IPS-NIHi7 (cell line): ENCODE results near the gene LHX8.
"Not testable (repeated sequence)": the region's sequence is repeated elsewhere in the genome, so short reads cannot be mapped to it uniquely, and the experiment has no call there.

Source experiments
- DNase-seq: peaks from one replicate; pipeline ENCODE4 v3.0.0; 2012; ENCODE audit warnings: mixed read lengths; ENCODE audit errors: extremely low spot score

Gene LHX8

DNA sequence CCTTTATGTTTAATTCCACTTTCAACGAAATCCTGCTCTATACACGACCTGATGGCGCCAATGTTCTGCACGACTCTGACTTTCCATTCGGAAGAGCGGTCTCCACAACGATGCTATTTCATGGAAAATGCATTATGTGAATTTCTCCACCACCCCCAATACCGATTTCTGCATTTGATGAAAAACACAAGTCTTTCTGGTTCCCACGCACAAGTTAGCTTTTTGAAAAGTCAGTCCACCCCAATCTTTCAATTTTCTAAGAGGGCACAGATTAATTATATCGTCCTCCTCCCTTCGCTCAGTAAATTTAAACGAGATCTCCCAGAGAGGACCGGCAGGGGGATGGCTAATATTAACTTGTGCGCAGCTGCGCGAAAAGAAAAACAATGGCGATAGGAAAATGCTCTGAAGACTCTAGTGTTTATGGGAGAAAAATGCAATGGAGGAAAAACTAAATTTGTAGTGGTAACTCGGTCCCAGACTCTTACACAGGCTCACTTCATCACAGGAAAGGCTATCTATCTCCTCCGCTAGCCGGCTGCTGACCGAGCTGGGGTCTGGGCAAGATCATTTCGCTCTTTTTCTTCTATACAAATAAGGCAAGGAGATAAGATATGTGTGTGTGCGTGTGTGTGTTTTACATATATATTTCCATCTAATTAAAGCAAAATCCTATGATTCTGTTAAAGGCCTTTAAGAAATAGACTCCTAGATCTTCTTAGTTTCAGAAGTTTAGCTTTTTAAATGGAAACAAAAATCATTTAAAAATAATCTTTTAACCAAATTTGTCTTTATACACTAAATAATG, 1.2 kb upstream of the LHX8 start:
- DNase-seq = no peak

DNA sequence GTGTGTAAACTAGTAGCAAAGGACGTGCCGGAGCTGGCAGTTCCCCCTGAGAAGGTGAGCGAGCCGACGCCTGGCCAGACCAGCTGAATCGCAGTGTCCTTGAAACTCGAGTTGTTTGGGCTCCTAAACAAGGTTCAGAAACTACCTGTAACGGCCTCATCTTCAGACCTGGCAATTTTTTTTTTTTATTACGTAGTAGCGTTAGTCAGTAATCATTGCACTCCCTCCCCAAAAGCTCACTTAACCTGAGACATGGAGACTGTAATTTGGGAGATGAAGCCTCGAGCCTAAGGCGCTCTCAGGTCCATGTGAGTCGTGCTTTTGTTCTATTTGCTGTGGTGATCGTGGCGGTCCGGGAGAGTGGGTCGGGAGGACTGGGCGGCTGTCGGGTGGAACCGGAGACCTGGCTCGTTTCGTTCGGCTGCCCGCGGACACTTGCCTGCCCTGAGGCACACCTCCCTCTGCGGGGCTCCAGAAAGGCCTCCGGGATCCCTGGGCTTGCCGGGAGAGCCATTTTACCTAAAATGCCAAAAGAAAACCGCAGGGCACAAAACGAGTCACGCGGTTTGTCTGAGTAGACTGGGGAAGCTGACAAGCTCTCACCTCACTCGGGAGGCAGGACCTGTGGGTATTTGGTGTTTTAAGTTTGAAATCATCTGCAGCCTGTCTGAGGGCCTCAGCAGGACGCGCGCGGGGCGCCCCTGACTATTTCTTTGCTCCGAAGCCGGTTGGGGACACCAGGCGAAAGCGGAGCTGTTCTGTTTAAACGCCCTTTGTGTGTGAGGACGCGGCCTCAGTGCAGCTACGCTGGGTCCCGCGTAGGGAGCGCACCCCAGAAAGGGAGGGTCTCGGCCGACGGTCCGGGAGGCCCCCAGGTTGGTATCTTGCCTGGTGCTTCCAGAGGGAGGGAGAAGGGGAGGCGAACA, 722 bp downstream of the LHX8 start:
- DNase-seq = no peak

DNA sequence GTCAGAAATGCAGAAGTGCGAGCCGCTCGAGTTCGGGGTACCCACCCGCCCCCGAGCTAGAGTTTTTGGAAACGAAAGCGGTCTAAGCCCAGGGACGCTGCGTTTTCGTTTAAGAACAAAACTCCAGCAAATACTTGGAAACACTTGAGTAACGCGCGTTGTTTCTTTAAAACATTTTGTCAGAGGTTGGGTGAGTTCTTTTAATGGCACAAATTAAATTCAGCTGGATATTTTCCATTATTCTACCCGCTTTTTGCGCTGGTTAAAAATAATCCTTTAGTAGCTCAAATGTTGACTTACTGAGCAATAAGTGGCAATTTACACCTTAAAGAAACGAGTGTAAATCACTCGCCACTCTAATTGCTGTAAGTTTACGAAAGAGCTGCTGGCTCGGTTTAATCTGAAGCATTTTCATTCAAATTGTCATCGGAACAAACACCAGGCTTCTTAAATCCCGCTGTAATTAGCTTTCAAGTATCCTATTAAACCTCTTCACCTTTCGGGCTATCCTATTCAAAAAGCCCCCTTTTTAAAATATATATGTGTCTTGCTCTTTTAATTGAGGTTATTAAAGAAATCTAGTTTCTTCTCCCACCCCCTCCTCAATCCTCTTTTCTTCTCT, 1.5 kb downstream of the LHX8 start:
- DNase-seq = no peak

DNA sequence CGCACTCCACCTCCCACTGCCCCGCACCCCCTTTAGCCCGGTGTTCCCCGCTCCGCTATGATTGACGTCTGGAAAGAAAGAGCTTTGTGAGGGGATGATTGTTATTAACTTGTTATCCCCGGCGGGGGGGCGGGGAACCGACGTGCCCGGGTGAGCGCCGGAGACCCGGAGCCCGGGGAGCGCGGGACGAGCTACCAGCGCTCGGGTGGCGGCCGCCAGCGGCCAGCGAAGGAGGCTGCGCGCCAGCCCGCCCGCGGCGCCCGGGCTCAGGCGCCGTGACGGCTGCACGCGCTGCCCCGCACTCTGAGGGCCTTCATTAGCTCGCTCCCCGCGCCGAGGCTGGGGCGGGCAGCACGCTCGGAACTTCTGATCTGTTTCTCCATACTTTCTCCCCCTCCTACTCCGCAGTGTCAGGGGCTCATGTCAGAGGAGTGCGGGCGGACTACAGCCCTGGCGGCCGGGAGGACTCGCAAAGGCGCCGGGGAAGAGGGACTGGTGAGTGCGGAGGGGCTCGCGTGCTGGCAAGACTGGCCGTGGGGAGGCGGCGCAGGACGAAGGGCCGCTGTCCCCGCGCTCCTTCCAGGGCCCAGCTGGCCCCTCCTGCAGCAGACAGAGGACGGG, 2.1 kb downstream of the LHX8 start:
- DNase-seq = no peak

DNA sequence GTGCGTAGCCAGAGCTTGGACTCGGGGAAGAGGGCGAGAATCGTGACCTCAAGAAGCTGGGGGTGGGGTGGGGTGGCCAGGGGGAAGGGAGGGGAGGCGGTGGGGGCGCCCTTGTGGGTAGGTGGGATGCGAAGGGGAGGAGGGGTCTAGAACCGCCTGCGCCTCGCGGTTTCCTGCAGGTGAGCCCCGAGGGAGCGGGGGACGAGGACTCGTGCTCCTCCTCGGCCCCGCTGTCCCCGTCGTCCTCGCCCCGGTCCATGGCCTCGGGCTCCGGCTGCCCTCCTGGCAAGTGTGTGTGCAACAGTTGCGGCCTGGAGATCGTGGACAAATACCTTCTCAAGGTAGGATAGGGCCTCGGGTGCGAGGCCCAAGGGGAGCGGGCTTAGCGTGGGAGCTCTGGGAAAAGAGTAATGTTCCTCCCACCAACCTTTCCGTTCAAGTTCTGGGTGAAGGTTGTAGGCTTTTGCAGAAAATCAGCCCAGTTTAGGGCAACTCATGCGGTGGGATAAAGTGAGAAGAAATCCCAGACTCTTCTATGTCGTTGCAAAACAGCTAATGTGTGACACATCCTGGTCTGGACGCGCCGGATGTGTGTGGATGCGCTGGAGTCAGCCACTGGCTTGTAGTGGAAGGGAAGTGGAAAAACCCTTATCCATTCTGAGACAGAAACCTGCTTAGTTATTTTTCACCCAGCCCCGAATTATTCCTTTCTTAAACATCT, 2.9 kb downstream of the LHX8 start:
- DNase-seq = no peak

DNA sequence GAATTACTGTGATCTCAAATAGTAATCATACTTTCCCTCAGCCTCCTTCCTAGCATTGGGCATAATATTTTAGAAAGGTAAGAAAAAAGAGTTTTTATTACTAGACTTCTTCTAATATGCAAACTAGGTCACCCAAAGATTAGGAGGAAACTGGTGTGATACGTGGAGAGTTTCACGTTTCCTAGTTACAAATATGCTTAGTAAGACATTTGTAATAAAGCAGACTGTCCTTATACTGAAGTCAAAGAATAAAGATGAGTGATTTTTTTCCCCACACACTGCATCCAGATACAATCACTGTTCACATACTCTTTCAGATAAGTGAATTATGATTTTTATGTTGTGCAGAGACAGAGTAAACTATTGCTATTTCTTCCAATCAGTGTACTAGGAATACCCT, 17.9 kb downstream of the LHX8 start:
- no peak for DNase-seq

DNA sequence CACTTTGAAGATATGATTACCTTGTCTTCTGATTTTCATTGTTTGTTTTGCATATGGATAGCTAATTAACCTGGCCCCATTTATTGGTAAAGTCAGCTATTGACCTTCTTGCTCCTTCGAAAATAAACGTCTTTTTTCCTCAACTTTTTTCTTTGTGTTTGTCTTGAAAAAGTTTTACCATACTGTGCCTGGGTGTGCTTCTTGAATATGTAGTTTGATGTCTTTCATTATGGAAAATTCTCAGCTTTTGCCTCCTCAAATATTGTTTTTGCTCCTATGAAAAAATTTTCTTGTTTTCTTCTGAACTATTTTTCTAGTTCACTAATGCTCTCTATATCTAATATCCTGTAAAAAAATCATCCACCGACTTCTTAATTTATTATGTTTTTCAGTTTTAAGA, 25.0 kb downstream of the LHX8 start:
- DNase-seq = no peak

DNA sequence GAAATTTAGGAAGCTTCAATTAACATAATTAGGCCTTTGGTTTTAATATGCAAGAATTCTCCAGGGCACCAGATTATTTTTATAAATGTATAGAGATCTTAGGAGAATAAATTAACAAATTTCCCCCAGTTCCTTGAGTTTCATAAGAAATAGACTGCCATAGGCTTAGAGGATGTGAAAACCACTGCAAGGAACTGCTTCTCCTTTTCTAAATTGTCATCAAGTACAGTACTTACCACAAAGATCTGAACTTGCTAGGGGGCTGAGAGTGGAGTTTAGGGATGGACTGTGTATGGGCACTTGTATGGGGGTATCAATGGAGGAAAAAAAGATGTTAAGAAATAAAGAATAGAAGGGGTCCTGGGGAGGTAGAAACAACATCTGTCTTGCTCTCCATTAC, 31.1 kb downstream of the LHX8 start:
- no peak for DNase-seq

DNA sequence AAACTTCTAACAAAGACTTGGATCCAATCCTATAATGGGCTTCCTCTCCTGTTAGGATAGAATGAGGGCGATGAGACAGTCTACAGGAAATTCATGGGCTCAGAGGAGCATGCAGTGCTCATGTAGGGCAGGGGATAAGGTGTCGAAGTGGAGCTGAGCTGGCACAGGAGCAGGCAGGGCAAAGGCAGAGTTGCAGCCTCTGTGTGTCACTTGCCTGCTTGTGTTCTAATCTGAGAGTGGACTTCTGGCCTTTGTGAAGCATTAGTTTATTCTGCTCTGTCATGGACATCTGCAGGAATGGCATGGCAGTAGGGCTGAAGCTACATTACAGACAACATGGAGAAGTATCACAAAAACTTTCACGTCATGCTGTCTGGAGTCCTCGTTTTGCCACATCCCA, 32.6 kb downstream of the LHX8 start:
- DNase-seq = no peak

DNA sequence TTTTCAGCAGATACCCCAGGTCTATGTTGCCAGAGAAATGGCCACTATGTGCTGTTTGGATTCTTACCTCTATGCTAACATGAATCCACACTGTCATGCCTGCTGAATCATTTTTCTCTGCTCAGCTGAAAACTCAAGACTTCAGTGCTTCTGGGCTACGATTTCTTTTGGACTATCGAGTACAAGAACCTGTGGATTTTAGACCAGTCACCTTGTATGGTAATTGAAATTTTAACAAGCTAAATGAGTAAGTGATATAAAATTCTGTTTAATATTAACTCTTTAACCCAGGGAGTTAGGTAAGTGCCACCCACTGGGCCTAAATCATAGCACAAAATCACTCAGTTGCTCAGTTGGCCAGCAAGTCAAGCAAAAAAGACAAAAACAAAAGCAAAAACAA, 35.8 kb downstream of the LHX8 start:
- DNase-seq = no peak

DNA sequence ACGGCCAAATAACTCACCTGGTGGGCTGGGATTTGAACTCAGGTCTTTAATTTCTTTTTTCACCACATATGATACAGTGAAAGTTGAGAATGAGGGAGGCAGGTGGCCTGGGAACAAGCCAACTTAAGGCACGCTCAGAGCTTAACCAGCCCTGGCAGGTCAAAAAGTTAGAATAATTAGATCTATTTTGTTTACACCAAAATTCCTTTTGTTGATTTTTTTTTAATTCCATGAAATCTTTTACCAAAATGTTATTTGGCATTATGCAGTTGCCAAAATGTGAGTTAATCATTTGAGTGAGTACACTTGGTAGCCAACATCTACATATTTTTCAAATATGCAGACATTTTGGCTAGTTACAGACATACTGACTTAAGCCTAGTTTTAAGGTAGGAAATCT, 36.8 kb downstream of the LHX8 start:
- DNase-seq = no peak

DNA sequence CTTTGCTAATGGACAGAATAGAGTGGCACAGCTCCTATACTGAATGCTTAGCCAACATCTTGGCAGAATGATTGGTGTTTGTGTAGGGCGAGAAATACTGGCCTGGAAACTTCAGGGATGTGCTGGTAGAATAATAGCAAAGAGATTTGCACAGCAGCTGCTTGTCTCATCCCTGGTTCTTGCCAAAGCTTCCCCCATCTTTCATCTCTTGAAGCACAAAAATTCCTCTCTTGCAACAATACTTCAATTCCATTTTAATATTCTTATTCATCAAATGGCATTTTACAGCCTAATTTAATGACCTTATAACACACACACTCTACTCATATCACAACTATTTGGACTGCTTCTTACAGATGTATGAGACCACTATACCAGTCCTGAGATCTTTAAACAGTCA, 37.7 kb downstream of the LHX8 start:
- DNase-seq = no peak

DNA sequence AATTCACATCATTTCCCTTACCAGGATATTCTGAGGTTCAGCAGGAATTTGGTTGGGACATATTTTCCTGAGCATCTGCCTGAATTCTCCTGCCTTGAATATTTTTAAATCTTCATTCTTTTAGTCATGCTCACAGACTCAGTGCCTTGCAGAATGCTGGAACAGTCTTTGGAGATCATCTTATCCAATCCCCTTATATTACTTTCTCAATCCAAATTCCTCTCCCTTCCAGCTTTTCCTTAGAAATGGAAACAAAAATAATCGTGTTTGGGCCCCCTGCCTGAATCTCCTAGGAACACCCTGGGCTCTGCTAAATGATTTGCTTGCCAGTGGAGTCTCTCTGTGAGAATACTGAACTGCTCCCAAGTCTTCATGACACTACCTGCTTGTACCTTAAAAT, 38.4 kb downstream of the LHX8 start:
- no peak for DNase-seq

DNA sequence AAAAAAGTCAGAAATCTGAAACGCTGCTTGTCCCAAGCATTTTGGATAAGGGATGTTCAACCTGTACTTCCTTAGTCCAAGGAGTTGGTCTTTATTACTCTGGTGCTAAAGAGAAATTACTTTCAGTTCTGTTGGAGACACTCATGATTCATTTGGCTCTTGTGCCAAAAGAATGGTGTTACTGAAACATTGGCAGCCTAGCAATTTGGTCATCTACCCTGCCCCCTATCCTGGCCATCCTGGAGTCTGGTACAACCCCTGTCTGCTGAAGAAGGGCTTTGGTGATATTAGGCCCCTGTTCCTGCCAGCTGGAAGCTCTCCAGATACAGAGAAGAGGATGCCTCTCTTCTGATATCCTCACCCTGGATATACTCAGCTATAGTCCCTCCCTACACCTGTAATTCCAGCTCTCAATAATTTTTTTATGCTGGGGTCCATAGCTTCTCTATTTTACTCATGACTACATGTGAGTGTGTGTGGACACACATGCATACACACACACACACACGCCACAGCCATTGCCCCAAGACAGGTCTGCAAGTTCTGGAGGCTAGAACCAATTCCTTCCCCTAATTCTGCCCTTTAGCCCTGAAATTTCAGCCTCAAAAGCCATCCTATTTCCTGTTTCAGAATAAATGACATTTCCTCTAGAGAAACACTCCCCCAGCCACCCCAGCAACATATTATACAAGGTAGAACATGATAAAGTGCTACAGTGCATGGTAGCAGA, 40.0 kb downstream of the LHX8 start:
- no peak for DNase-seq

DNA sequence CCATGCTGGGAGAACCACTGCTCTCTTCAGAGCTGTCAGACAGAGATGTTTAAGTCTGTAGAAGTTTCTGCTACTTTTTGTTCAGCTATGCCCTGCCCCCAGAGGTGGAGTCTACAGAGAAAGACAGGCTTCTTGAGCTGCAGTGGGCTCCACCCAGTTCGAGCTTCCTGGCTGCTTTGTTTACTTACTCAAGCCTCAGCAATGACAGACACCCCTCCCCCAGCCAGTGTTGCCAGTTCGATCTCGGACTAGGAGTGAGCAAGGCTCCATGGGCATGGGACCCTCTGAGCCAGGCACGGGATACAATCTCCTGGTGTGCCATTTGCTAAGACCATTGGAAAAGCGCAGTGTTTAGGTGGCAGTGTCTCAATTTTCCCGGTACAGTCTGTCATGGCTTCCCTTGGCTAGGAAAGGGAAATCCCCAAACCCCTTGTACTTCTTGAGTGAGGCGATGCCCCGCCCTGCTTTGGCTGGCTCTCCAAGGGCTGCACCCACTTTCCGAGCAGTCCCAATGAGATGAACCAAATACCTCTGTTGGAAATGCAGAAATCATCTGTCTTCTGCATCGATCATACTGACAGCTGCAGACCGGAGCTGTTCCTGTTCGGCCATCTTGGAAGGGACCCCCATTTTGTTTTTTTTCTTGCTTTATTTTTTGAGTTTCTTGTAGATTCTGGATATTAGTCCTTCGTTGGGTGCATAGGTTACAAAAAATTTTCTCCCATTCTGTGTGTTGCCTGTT, 47.2 kb downstream of the LHX8 start:
- not testable (repeated sequence) for DNase-seq

DNA sequence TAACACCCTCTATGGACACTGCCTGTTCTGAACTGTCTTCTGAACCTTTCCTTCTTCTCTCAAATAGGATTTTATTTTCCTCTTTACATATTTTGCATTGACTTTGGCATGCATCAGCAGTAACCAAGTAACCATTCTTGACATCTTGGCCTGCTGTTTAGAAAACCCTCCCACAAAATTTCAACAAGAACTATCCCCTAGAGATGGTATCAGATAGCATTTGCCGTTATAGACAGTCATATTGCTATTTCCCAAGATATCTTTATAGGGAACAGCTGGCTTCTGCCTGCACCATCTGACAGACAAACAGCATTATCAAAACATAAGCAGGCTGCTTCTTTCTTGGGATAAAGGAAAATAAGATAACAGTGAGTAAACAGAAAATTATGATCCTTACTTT, 54.7 kb downstream of the LHX8 start:
- no peak for DNase-seq

DNA sequence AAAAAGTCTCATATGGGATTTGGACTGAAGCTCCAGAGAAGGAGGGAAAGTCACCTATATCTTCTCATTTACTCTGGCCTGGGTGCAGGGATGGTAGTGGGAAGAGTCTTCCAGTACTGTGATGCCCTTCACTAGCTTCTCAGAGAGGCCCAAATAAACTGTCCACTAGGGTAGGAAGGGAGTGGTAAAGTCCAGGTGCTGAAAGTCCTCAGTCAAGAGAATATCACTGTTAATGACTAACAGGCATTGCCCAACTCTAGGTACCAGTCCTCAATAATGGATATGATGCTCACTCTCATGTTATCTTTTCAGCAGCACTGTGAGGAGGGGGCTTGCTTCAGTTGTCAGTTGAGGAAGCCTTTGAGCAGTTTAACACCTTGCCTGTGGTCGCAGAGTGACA, 64.0 kb downstream of the LHX8 start:
- DNase-seq = no peak

DNA sequence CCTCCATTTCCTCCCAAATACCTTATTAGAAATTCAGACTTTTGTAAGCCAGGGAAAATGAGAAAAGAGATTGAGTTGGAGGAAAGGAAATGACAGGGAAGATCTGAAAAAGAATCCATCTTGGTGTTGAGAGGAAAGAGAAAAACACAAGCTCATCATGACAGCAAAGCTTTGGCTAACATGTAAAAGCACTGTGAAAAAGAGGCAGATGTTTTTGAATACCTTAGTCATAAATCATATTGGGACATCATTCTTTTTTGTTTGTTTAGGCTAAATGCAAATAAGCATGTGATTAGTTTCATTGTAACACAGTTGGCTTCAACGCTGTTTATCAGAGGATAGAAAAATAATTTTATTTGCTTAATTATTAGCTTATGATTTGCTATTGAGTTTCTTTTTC, 64.6 kb downstream of the LHX8 start:
- DNase-seq = no peak

DNA sequence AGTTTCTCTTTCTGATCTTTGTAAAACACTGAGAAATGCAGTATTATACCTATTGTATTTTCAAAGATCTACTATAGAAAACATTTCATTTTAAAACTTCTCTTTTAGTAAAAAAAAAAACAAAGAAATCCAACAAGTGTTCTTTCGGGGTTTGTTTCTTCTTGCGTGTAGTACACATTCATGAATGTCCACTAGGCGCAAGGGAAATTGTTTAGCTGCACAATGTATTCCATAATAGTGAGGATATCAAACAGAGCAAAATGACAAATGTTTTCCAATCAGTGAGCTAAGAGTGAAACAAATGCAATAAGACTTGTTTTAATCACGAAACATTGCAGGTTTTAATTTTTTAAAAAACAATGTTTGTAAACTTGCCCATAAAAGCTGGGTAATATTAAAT, 68.6 kb downstream of the LHX8 start:
- no peak for DNase-seq
